NCI-H128 (cell line): ENCODE results near the gene XRCC1.

ENCODE experiments used
- DNase-seq: peaks from one replicate; lab custom pipeline; 2025; ENCODE audit not compliant: unreplicated experiment; lab: John Stamatoyannopoulos, UW

XRCC1 gene

DNA sequence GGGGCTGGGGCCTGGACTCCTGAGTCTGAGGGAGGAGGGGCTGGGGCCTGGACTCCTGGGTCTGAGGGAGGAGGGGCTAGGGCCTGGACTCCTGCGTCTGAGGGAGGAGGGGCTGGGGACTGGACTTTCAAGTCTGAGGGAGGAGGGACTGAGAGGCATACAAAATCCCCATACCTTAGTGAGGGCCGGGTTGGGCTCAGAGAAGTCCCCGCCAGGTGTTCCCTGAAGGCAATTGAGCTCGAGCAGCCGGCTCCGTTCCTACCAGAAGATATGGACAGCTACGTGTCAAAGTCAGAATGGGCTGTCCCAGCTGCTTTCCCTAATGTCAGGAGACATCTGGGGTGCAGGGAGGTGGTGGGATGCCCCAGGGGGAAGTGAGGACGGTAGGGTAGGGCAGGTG is 80.2 kb downstream of the XRCC1 start:
- no peak for DNase-seq
